Neuronal stem cell (in vitro differentiated cells): ENCODE data around the gene XKR7. TPM values are rescaled to one million over a fixed set of nuclear protein-coding genes. Genes with fewer than 3 reads are reported as not detected.

Experiments
- DNase-seq: peaks from one replicate; pipeline ENCODE4 v3.0.0-alpha.2; 2013; ENCODE audit warnings: low spot score
- H2AFZ ChIP-seq: one replicate; pipeline ENCODE4 v1.6.1; 2013; ENCODE audit warnings: mild to moderate bottlenecking, low read length, inconsistent platforms
- H2AK5ac ChIP-seq: 2 replicates; pipeline ENCODE4 v1.6.1; 2013; ENCODE audit warnings: low read depth, mild to moderate bottlenecking, inconsistent platforms, low read length, moderate library complexity, mixed read lengths
- H2BK120ac ChIP-seq: 2 replicates; pipeline ENCODE4 v1.6.1; 2013; ENCODE audit warnings: low read depth, mild to moderate bottlenecking, inconsistent platforms, low read length, moderate library complexity, mixed read lengths
- H2BK12ac ChIP-seq: one replicate; pipeline ENCODE4 v1.6.1; 2013; ENCODE audit warnings: low read length, inconsistent platforms
- H2BK15ac ChIP-seq: 2 replicates; pipeline ENCODE4 v1.6.1; 2013; ENCODE audit warnings: mild to moderate bottlenecking, low read length, inconsistent platforms, mixed read lengths
- H2BK5ac ChIP-seq: one replicate; pipeline ENCODE4 v1.6.1; 2013; ENCODE audit warnings: inconsistent platforms, mild to moderate bottlenecking, low read length, moderate library complexity
- H3K14ac ChIP-seq: one replicate; pipeline ENCODE4 v1.6.1; 2013; ENCODE audit warnings: low read length, inconsistent platforms
- H3K18ac ChIP-seq: 2 replicates; pipeline ENCODE4 v1.6.1; 2013; ENCODE audit warnings: low read length, inconsistent platforms
- H3K23ac ChIP-seq: 2 replicates; pipeline ENCODE4 v1.6.1; 2013; ENCODE audit warnings: low read depth, mild to moderate bottlenecking, mixed read lengths, low read length, inconsistent platforms; ENCODE audit not compliant: poor library complexity
- H3K27ac ChIP-seq: replicated peaks from 3 replicates; pipeline ENCODE4 v1.5.1; 2013; ENCODE audit warnings: low read length, inconsistent platforms
- H3K27me3 ChIP-seq, 3 experiments: 2 replicates each; pipeline ENCODE4 v1.6.1; 2013; ENCODE audit warnings: low read length in 3 of 3, mild to moderate bottlenecking in 2 of 3, inconsistent platforms in 1 of 3, low read depth in 1 of 3, mixed read lengths in 1 of 3, moderate library complexity in 1 of 3; ENCODE audit not compliant: control insufficient read depth in 3 of 3, insufficient read depth in 3 of 3
- H3K36me3 ChIP-seq, 2 donors: replicated peaks in 1 of 2; 2 replicates each; pipeline ENCODE4 v1.6.1; 2013; ENCODE audit warnings: low read length in 2 of 2; ENCODE audit not compliant: control insufficient read depth in 2 of 2, insufficient read depth in 2 of 2
- H3K4ac ChIP-seq: 2 replicates; pipeline ENCODE4 v1.6.1; 2013; ENCODE audit warnings: inconsistent platforms, mild to moderate bottlenecking, low read length, moderate library complexity
- H3K4me1 ChIP-seq, 2 donors: 1 replicate in 1 of 2; 2 replicates in 1 of 2; pipeline ENCODE4 v1.6.1; 2013; ENCODE audit warnings: low read length in 2 of 2, low read depth in 1 of 2; ENCODE audit not compliant: control insufficient read depth in 2 of 2, insufficient read depth in 1 of 2
- H3K4me2 ChIP-seq: one replicate; pipeline ENCODE4 v1.6.1; 2013; ENCODE audit warnings: mild to moderate bottlenecking, low read length, inconsistent platforms; ENCODE audit not compliant: insufficient read depth, poor library complexity, severe bottlenecking
- H3K4me3 ChIP-seq, 2 donors: 2 replicates each; pipeline ENCODE4 v1.5.1; 2013; ENCODE audit warnings: low read length in 2 of 2, mild to moderate bottlenecking in 2 of 2, inconsistent platforms in 1 of 2, moderate library complexity in 1 of 2
- H3K79me1 ChIP-seq: one replicate; pipeline ENCODE4 v1.6.1; 2013; ENCODE audit warnings: low read depth, mild to moderate bottlenecking, inconsistent platforms, low read length, moderate library complexity
- H3K9ac ChIP-seq: one replicate; pipeline ENCODE4 v1.6.1; 2013; ENCODE audit warnings: mild to moderate bottlenecking, low read depth, low read length, inconsistent platforms; ENCODE audit not compliant: poor library complexity
- H3K9me3 ChIP-seq, 2 donors: replicated peaks in 1 of 2; 2 replicates each; pipeline versions ENCODE3 to v1.6.1; 2013; ENCODE audit warnings: low read length in 2 of 2, mild to moderate bottlenecking in 2 of 2, inconsistent platforms in 1 of 2, low read depth in 1 of 2, mixed read lengths in 1 of 2, moderate library complexity in 1 of 2; ENCODE audit not compliant: control insufficient read depth in 2 of 2, insufficient read depth in 1 of 2
- H4K8ac ChIP-seq: one replicate; pipeline ENCODE4 v1.6.1; 2013; ENCODE audit warnings: low read depth, mild to moderate bottlenecking, inconsistent platforms, low read length, moderate library complexity
- H4K91ac ChIP-seq: one replicate; pipeline ENCODE4 v1.6.1; 2013; ENCODE audit warnings: low read length, low read depth, mild to moderate bottlenecking, inconsistent platforms; ENCODE audit not compliant: poor library complexity
- WGBS, 2 donors: extraction: QIAGEN DNeasy Blood & Tissue Kit; methylation state at CpG; one replicate each; pipeline ENCODE4 v1.1.7; 2013; ENCODE audit warnings: missing lambda C conversion rate in 2 of 2, mixed read lengths in 1 of 2; ENCODE audit not compliant: insufficient read length in 2 of 2, insufficient replicate concordance in 1 of 2; ENCODE audit errors: extremely low coverage in 2 of 2; 5-methylcytosine and 5-hydroxymethylcytosine counted together
- polyA plus RNA-seq, 2 experiments: library from polyadenylated mRNA; stranded (reverse); fragments of 200-250 nt; gene quantifications; one replicate each; pipeline ENCODE4 v1.2.3, GENCODE V29; 2013

Gene XKR7, protein sequence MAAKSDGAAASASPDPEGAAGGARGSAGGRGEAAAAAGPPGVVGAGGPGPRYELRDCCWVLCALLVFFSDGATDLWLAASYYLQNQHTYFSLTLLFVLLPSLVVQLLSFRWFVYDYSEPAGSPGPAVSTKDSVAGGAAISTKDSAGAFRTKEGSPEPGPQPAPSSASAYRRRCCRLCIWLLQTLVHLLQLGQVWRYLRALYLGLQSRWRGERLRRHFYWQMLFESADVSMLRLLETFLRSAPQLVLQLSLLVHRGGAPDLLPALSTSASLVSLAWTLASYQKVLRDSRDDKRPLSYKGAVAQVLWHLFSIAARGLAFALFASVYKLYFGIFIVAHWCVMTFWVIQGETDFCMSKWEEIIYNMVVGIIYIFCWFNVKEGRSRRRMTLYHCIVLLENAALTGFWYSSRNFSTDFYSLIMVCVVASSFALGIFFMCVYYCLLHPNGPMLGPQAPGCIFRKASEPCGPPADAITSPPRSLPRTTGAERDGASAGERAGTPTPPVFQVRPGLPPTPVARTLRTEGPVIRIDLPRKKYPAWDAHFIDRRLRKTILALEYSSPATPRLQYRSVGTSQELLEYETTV
- polyA plus RNA-seq (2013, experiment 1 of 2) = 0.06 TPM
- 0.07 TPM for polyA plus RNA-seq (2013, experiment 2 of 2)

DNA sequence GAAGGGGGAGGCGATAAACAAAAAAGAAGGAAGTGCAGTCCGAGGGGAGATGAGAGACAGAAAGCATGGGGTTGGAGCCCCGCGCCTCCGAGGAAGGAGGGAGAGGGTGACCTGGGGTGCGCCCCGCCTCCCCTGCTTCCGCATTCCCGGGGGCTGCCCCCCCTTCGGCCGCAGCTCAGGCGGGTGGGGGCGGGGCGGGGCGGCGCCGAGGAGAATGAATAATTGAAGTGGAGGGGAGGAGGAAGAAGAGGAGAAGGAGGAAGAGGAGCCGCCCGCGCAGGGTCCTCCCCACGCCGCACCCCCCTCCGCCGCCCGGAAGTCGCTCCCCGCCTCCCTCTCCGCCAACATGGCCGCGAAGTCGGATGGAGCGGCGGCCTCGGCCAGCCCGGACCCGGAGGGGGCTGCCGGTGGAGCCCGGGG is at the start of gene XKR7:
XKR7 (plus strand) TSS at position 322 of the 420 bp plus-strand sequence; CDS start at position 347, 25 bp downstream.
- Histone ChIP-seq H3K4me3 (peak within 1 kb of the TSS; percentile 51 to 64), H4K91ac (no peak within 1 kb of the TSS), H3K27me3 (peaks cover 0 to 78% (median 12%) of the 10 kb centered on the region in 3 experiments), H2BK12ac (no peak within 1 kb of the TSS), H3K18ac (no peak within 1 kb of the TSS), H2BK15ac (no peak within 1 kb of the TSS), H3K4me2 (peak within 1 kb of the TSS; percentile 88), H3K27ac (no peak within 1 kb of the TSS), H3K79me1 (no peaks in the 10 kb centered on the region), H4K8ac (no peak within 1 kb of the TSS), H3K4me1 (peaks cover 4 to 6% of the 10 kb centered on the region in 2 donors), H3K23ac (peak within 1 kb of the TSS; percentile 45), H2AFZ (peak within 1 kb of the TSS; percentile 77), H3K36me3 (no peaks in the 10 kb centered on the region), H2BK120ac (no peak within 1 kb of the TSS), H3K14ac (no peak within 1 kb of the TSS), H3K4ac (no peak within 1 kb of the TSS), H2BK5ac (no peak within 1 kb of the TSS), H3K9ac (no peak within 1 kb of the TSS), H3K9me3 (no peaks in the 10 kb centered on the region), H2AK5ac (no peak within 1 kb of the TSS)
- DNase-seq = peak; percentile 20
- WGBS, 2 donors = no CpG with 5 or more reads among the region's 38 CpGs

DNA sequence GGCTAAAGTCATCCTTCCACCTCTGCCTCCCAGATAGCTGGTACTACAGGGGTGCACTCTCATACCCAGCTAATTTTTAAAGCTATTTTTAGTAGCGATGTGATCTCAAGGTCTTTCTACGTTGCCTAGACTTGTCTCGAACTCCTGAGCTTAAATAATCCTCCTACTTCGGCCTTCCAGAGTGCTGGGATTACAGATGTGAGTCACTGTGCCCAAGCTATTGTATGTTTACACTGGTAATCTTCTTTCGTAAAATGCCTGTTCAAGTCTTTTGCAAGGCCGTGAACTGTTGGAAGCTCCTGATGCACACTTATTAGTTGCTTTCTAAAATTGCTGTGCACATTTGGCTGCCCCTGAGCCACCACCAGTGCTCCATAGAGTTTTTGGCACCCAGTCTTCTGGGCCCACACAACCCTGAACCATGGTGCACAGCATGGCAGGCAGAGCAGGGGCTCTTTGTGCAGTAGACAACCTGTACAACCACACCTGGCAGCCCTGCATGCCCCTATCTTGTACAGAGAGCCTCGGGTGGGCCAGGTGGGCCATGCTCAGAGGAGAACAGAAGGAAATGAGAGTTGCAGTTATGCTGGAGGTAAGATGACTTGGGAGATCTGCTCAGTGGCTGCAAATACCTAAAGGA is 49.4 kb upstream of the XKR7 start:
- Histone ChIP-seq H3K4me3 (no peak overlapping the region), H3K4me1 (peaks cover 0 to 4% of the 10 kb centered on the region in 2 donors), H3K4ac (no peak overlapping the region), H4K91ac (no peak overlapping the region), H3K9ac (no peak overlapping the region), H3K36me3 (no peaks in the 10 kb centered on the region), H2AK5ac (no peak overlapping the region), H2BK5ac (no peak overlapping the region), H3K79me1 (no peaks in the 10 kb centered on the region), H3K4me2 (no peak overlapping the region), H3K23ac (no peak overlapping the region), H2BK12ac (no peak overlapping the region), H4K8ac (no peak overlapping the region), H2AFZ (no peak overlapping the region), H3K27me3 (no peaks in the 10 kb centered on the region), H2BK15ac (no peak overlapping the region), H3K9me3 (no peaks in the 10 kb centered on the region), H3K27ac (no peak overlapping the region), H3K18ac (no peak overlapping the region), H2BK120ac (no peak overlapping the region), H3K14ac (no peak overlapping the region)
- WGBS, 2 donors = no CpG with 5 or more reads among the region's 7 CpGs
- DNase-seq = no peak

DNA sequence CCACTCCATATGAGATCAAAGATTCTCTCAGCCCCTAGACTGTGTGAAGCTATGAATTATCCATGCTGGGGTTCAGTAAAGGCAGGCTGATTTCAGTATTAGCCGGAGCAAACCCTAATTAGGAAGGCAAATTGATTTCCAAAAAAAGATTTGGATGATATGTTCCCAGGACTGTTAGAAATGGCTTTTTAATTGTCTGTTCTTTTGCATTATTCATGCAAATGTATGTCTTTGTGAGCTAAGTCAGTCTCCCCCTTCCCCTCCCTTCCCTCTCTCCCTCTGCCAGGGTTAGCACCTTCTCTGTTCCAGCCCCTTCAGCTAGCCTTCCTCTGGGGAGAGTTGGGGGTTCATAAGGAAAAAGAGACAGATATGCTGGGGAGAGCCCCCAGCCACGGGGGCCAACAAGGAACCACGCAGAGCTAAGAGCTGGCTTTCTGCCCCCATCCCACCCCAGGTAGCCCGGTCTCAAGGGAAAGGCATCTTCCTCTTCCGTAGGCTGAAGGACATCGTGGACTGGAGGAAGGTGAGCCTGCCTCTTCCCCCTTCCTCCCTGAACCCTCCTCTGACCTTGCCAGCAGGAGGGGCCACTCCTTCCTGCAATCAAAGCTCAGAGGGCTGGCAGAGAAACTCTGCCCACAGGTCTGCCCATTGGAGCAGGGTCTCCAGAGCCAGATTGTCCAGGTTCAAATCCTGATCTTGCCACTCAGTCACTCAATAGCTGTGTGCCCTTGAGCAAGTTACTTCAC is 48.4 kb upstream of the XKR7 start:
- no peaks in the 10 kb centered on the region for H3K36me3 ChIP-seq
- no peak overlapping the region for H2AFZ ChIP-seq
- no peak overlapping the region for H2BK5ac ChIP-seq
- no peak overlapping the region for H3K18ac ChIP-seq
- no peak overlapping the region for H2BK120ac ChIP-seq
- no peak overlapping the region for H2BK15ac ChIP-seq
- H3K4me3 ChIP-seq = no peak overlapping the region
- H3K79me1 ChIP-seq = no peaks in the 10 kb centered on the region
- no peak overlapping the region for H3K9ac ChIP-seq
- H3K27ac ChIP-seq = no peak overlapping the region
- no peak overlapping the region for H3K23ac ChIP-seq
- no peak overlapping the region for H4K91ac ChIP-seq
- no peak overlapping the region for H3K4ac ChIP-seq
- H3K27me3 ChIP-seq = no peaks in the 10 kb centered on the region
- H3K14ac ChIP-seq = no peak overlapping the region
- WGBS, 2 donors = no CpG with 5 or more reads among the region's 6 CpGs
- DNase-seq = no peak
- H2AK5ac ChIP-seq = no peak overlapping the region
- H4K8ac ChIP-seq = no peak overlapping the region
- H2BK12ac ChIP-seq = no peak overlapping the region
- H3K4me1 ChIP-seq = peaks cover 0 to 7% of the 10 kb centered on the region in 2 donors
- H3K4me2 ChIP-seq = no peak overlapping the region
- H3K9me3 ChIP-seq = no peaks in the 10 kb centered on the region
